ENCODE results near the gene SLC9A9. TPM values are rescaled to one million over a fixed set of nuclear protein-coding genes. Genes with fewer than 3 reads are reported as not detected.

SLC9A9 gene
- total and polyA plus RNA-seq, 10 of the 15 experiments (the other 5 are each of a cell fraction or from before 2014, with no cell fraction given): 3.5 to 14.2 (median 9.3) TPM

DNA sequence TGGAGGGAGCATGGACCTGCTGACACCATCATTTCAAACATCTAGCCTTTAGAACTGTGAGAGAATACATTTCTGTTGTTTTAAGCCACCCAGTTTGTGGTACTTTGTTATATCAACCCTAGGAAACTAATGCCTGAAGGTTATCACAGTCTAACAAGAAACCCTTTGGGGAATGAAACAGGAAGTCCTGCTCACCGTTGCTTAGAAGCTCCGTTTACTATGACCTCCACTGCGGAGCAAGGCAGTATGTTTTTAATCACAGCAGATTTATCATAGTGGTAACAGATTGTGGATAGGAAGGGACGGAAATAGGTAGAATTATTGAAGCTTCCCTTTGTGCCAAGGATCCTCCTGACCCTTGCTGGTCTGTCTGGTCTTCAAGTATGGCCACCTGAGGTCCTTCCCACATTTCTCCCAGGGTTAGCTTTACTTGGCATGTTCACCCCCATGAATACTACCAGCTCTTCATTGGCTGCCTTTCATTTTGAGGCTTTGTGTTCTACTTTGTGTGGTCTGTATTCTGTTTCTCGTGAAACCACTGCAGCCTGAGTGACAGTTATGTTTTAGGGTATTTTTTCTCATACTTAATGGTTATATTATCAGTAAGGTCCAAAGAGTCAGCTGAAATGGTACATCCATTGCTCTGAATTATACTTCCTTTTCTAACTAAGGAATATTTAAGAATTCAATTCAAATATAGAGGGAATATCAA lies 527.1 kb downstream of the SLC9A9 start:
- Histone ChIP-seq H3K79me2 (ENCODE audit: control insufficient read depth, insufficient read depth, low read length) (no peaks in the 10 kb centered on the region), H3K36me3 (ENCODE audit: control insufficient read depth in 2 of 2, insufficient read depth in 2 of 2, low read length in 1 of 2) (no peaks in the 10 kb centered on the region), H3K9ac (ENCODE audit: control insufficient read depth, insufficient read depth, low read length) (no peak overlapping the region), H3K4me3 (no peak overlapping the region), H3K9me3 (replicated peaks; ENCODE audit: control insufficient read depth, insufficient read depth, low read length) (no peaks in the 10 kb centered on the region), H3K4me1 (ENCODE audit: control insufficient read depth, insufficient read depth, low read length) (no peaks in the 10 kb centered on the region), H2AFZ (ENCODE audit: control insufficient read depth, low read depth, low read length) (no peak overlapping the region), H3K4me2 (ENCODE audit: control insufficient read depth, insufficient read depth) (no peak overlapping the region), H3K27ac (ENCODE audit: control insufficient read depth, insufficient read depth) (no peak overlapping the region), H3K27me3 (replicated peaks in 1 of 2; ENCODE audit: control insufficient read depth in 2 of 2, insufficient read depth in 2 of 2, low read length in 1 of 2) (no peaks in the 10 kb centered on the region), H4K20me1 (ENCODE audit: control insufficient read depth, insufficient read depth) (no peaks in the 10 kb centered on the region)
- intact Hi-C loops (cut with micrococcal nuclease; ENCODE audit: unreplicated experiment): no loop called here
- POLR2A ChIA-PET: no interaction called here
- CTCF ChIA-PET: interaction anchor here (1.0 kb wide), 1 partner anchor 13 kb away, joined by 3 read pairs; no protein-coding TSS in a partner anchor
- no TSS peak for BruUV-seq (replicated peaks)
- FAIRE-seq (no peak), DNase-seq (ENCODE audit: low read depth, low spot score) (no peak), ATAC-seq (no peak)
- SMC1A ChIA-PET (ENCODE audit: uncharacterized antibody, unreplicated experiment): interaction anchor here (0.9 to 1.2 kb wide), 2 partner anchors 9 to 16 kb away, joined by 3 to 4 read pairs; no protein-coding TSS in a partner anchor
- no peak for TF ChIP-seq NFYA (IDR thresholded peaks at IDR 0.05; ENCODE audit: borderline replicate concordance, low read depth, low read length)
- peak; percentile 13; the same call in 1 of the 2 replicates for TF ChIP-seq PKNOX1 (IDR thresholded peaks at IDR 0.05)
- TF ChIP-seq SPI1 (IDR thresholded peaks at IDR 0.05; ENCODE audit: borderline replicate concordance, insufficient read depth, low read depth, low read length): 0 out of 2 replicates have a peak, but pooled peaks have one; percentile 31
- no peak for TF ChIP-seq ZNF207 (IDR thresholded peaks at IDR 0.05; ENCODE audit: borderline replicate concordance)
- RAD21 ChIA-PET (ENCODE audit: unreplicated experiment): interaction anchor here (0.8 kb wide), 1 partner anchor 114 kb away, joined by 3 read pairs; no protein-coding TSS in a partner anchor
- in situ Hi-C loops (cut with MboI): no loop called here
- WGBS (ENCODE audit: insufficient coverage, insufficient replicate concordance, low lambda C conversion rate, missing lambda C conversion rate): 73% methylated on average over 5 of the region's 5 CpGs

- no peaks in the 10 kb centered on the region for H3K36me3 ChIP-seq (ENCODE audit: control insufficient read depth in 2 of 2, insufficient read depth in 2 of 2, low read length in 1 of 2)
- FAIRE-seq: no peak
- ChIA-PET SMC1A (ENCODE audit: uncharacterized antibody, unreplicated experiment) (interaction anchor here (0.9 to 1.1 kb wide), 2 partner anchors 22 to 503 kb away, joined by 3 read pairs; no protein-coding TSS in a partner anchor), POLR2A (interaction anchor here (0.5 kb wide), 1 partner anchor 313 kb away, joined by 3 read pairs; no protein-coding TSS in a partner anchor), CTCF (no interaction called here), RAD21 (ENCODE audit: unreplicated experiment) (interaction anchor here (1.1 kb wide), 1 partner anchor 195 kb away, joined by 3 read pairs; no protein-coding TSS in a partner anchor)
- no peak overlapping the region for H3K9ac ChIP-seq (ENCODE audit: control insufficient read depth, insufficient read depth, low read length)
- no peak overlapping the region for H3K27ac ChIP-seq (ENCODE audit: control insufficient read depth, insufficient read depth)
- no peak overlapping the region for H3K4me2 ChIP-seq (ENCODE audit: control insufficient read depth, insufficient read depth)
- WGBS (ENCODE audit: insufficient coverage, insufficient replicate concordance, low lambda C conversion rate, missing lambda C conversion rate): 73% methylated on average over 5 of the region's 5 CpGs
- H3K9me3 ChIP-seq (replicated peaks; ENCODE audit: control insufficient read depth, insufficient read depth, low read length): no peaks in the 10 kb centered on the region
- ATAC-seq: no peak
- H3K27me3 ChIP-seq (replicated peaks in 1 of 2; ENCODE audit: control insufficient read depth in 2 of 2, insufficient read depth in 2 of 2, low read length in 1 of 2): no peaks in the 10 kb centered on the region
- no peaks in the 10 kb centered on the region for H3K79me2 ChIP-seq (ENCODE audit: control insufficient read depth, insufficient read depth, low read length)
- BruUV-seq (replicated peaks): no TSS peak
- no peak for DNase-seq (ENCODE audit: low read depth, low spot score)
- no peak overlapping the region for H3K4me3 ChIP-seq
- H4K20me1 ChIP-seq (ENCODE audit: control insufficient read depth, insufficient read depth): no peaks in the 10 kb centered on the region
- in situ Hi-C loops (cut with MboI): no loop called here
- no peak overlapping the region for H2AFZ ChIP-seq (ENCODE audit: control insufficient read depth, low read depth, low read length)
- intact Hi-C loops (cut with micrococcal nuclease; ENCODE audit: unreplicated experiment): no loop called here
- no peaks in the 10 kb centered on the region for H3K4me1 ChIP-seq (ENCODE audit: control insufficient read depth, insufficient read depth, low read length)
- TF ChIP-seq JUND (IDR thresholded peaks at IDR 0.05; ENCODE audit: low read depth, low read length) (no peak), RCOR1 (conservative IDR thresholded peaks at IDR 0.05; ENCODE audit: low read depth, low read length) (no peak), CHD4 (IDR thresholded peaks at IDR 0.05) (no peak), E4F1 (IDR thresholded peaks at IDR 0.05; ENCODE audit: borderline replicate concordance, partially characterized antibody) (no peak), POU2F2 (IDR thresholded peaks at IDR 0.05; ENCODE audit: borderline replicate concordance, low read depth, low read length) (no peak), SIN3A (IDR thresholded peaks at IDR 0.05; ENCODE audit: low read depth, low read length) (no peak), NFIC (IDR thresholded peaks at IDR 0.05; ENCODE audit: low read depth, low read length) (no peak)
- TF ChIP-seq, protein P1, sequence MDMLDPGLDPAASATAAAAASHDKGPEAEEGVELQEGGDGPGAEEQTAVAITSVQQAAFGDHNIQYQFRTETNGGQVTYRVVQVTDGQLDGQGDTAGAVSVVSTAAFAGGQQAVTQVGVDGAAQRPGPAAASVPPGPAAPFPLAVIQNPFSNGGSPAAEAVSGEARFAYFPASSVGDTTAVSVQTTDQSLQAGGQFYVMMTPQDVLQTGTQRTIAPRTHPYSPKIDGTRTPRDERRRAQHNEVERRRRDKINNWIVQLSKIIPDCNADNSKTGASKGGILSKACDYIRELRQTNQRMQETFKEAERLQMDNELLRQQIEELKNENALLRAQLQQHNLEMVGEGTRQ (IDR thresholded peaks at IDR 0.05; ENCODE audit: borderline replicate concordance, low read depth, low read length): no peak
Observed at GRCh38 chr3:143315766-143316165, 532.5 kb downstream of the SLC9A9 start.
